T-helper 1 cell treated with Interleukin-12 subunit alpha and Interleukin-12 subunit beta and Interleukin-4 antibody, amounts not matched to agents 30 μg/mL and 1 μg/mL, for 36 hours (primary cell): ENCODE data around the gene LRRC4C.

Experiments
- H3K27ac Mint-ChIP-seq: one replicate; pipeline ENCODE4 v1.8.0; 2021; ENCODE audit warnings: mild to moderate bottlenecking, mixed read lengths
- H3K27me3 Mint-ChIP-seq: one replicate; pipeline ENCODE4 v1.8.0; 2021; ENCODE audit warnings: low read depth, mixed read lengths
- H3K36me3 Mint-ChIP-seq: one replicate; pipeline ENCODE4 v1.8.0; 2021; ENCODE audit warnings: low read depth, mixed read lengths
- H3K4me1 Mint-ChIP-seq: one replicate; pipeline ENCODE4 v1.8.0; 2021; ENCODE audit warnings: low read depth, mixed read lengths
- H3K4me3 Mint-ChIP-seq: one replicate; pipeline ENCODE4 v1.8.0; 2021; ENCODE audit warnings: mild to moderate bottlenecking, moderate library complexity, mixed read lengths
- H3K9me3 Mint-ChIP-seq: one replicate; pipeline ENCODE4 v1.8.0; 2021; ENCODE audit warnings: mixed read lengths

The LRRC4C gene

GRCh38 chr11:40787224-40787623, 672.2 kb downstream of the LRRC4C start:
- Mint-ChIP-seq H3K27ac (no peak overlapping the region), H3K36me3 (no peaks in the 10 kb centered on the region), H3K4me1 (no peaks in the 10 kb centered on the region), H3K9me3 (peaks cover 23% of the 10 kb centered on the region), H3K4me3 (no peak overlapping the region), H3K27me3 (no peaks in the 10 kb centered on the region)

- Mint-ChIP-seq H3K36me3 (no peaks in the 10 kb centered on the region), H3K27me3 (no peaks in the 10 kb centered on the region), H3K9me3 (peaks cover 15% of the 10 kb centered on the region), H3K4me3 (no peak overlapping the region), H3K27ac (no peak overlapping the region), H3K4me1 (no peaks in the 10 kb centered on the region)
These were observed 696.4 kb downstream of the LRRC4C start for GRCh38 chr11:40763046-40763445.

DNA sequence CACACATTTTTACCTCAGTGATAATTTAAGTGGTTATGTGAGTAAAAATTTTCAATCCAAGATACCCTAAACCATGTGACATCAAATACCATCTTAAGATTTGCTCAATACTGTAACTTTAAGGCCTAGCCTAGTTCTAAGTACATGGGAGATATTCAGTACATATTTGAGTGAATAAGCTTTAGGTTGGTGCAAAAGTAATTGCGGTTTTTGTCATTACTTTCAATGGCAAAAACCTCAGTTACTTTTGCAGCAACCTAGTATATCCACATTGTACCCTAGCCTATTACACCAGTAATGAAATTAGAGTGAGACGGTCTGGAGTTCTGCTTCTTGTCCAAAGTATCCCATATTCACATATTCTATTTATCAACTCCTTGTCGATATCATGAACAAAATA, 700.1 kb downstream of the LRRC4C start:
- no peaks in the 10 kb centered on the region for H3K36me3 Mint-ChIP-seq
- peaks cover 11% of the 10 kb centered on the region for H3K9me3 Mint-ChIP-seq
- no peaks in the 10 kb centered on the region for H3K27me3 Mint-ChIP-seq
- H3K27ac Mint-ChIP-seq: no peak overlapping the region
- no peak overlapping the region for H3K4me3 Mint-ChIP-seq
- H3K4me1 Mint-ChIP-seq: no peaks in the 10 kb centered on the region

DNA sequence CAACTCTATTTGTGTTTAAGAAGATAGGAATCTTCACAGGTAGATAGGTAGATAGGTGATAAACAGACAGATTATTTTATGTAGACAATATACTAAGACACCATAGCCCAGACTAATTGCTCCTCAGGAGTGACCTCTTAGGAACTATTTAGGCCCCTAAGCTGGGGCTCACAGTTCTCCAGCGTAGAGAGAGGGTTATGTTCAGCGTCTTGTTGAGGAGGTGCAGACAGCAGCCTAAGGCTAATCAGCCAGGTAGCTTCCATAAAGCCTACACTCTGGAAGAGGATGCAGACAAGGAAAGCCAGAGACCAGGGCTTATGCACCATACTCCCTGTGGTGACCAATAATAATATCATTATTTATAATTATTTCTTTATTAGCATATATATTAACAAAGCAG, 705.2 kb downstream of the LRRC4C start:
- no peaks in the 10 kb centered on the region for H3K27me3 Mint-ChIP-seq
- no peak overlapping the region for H3K27ac Mint-ChIP-seq
- H3K9me3 Mint-ChIP-seq: peaks cover 39% of the 10 kb centered on the region

DNA sequence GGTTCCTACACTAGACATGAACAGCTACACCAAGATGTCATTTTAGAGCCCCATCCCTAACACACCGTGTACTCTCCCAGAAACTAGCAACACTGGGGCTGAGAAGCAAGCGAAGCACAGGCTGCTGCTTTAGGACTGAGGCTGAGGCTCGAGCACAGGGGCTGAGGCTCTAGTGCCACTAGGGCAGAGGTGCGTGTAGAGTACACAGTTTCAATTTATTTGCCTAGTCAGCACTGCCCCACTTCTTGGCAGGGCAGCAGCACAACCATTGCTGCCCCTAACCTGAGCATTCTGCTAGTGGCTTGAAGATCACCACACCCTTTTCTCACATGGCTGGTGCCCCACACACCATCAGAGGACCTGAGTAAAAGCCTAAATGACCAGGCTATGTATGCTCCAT, 713.2 kb downstream of the LRRC4C start:
- Mint-ChIP-seq H3K27ac (no peak overlapping the region), H3K36me3 (no peaks in the 10 kb centered on the region), H3K9me3 (peaks cover 63% of the 10 kb centered on the region), H3K4me1 (no peaks in the 10 kb centered on the region), H3K27me3 (no peaks in the 10 kb centered on the region), H3K4me3 (no peak overlapping the region)

More for the DNA sequence above, 705.2 kb downstream of the LRRC4C start:
- H3K36me3 Mint-ChIP-seq: no peaks in the 10 kb centered on the region
- no peaks in the 10 kb centered on the region for H3K4me1 Mint-ChIP-seq
- no peak overlapping the region for H3K4me3 Mint-ChIP-seq

DNA sequence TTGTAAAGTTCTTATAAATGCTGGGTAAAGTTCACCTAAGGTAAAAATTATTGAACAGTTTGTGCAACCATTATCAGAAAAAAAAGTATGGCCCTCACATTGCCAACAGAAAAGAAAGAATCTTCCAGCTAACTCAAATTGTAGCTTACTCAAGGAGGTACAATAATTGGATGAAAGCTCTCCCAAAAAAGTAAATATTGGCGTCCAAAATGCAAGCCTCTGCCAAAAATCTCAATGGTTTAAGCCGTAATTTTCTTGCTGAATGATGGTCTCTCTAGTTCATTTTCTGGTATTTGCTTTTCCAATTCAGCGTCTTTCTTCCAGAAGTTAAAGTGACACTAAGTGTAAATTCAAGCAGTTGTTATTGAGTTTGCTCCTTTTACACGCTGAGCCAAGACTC, 727.3 kb downstream of the LRRC4C start:
- H3K27ac Mint-ChIP-seq: no peak overlapping the region
- no peak overlapping the region for H3K4me3 Mint-ChIP-seq
- no peaks in the 10 kb centered on the region for H3K4me1 Mint-ChIP-seq
- H3K36me3 Mint-ChIP-seq: no peaks in the 10 kb centered on the region
- no peaks in the 10 kb centered on the region for H3K27me3 Mint-ChIP-seq
- peaks cover 39% of the 10 kb centered on the region for H3K9me3 Mint-ChIP-seq

- H3K4me3 Mint-ChIP-seq: no peak overlapping the region
- H3K9me3 Mint-ChIP-seq: peaks cover 26% of the 10 kb centered on the region
- H3K4me1 Mint-ChIP-seq: no peaks in the 10 kb centered on the region
- H3K36me3 Mint-ChIP-seq: no peaks in the 10 kb centered on the region
- H3K27me3 Mint-ChIP-seq: no peaks in the 10 kb centered on the region
- H3K27ac Mint-ChIP-seq: no peak overlapping the region
These were observed 737.2 kb downstream of the LRRC4C start for GRCh38 chr11:40722179-40722795.

GRCh38 chr11:40716344-40717130, 742.9 kb downstream of the LRRC4C start:
- Mint-ChIP-seq H3K27ac (no peak overlapping the region), H3K9me3 (peaks cover 27% of the 10 kb centered on the region), H3K4me3 (no peak overlapping the region), H3K36me3 (no peaks in the 10 kb centered on the region), H3K4me1 (no peaks in the 10 kb centered on the region), H3K27me3 (no peaks in the 10 kb centered on the region)

DNA sequence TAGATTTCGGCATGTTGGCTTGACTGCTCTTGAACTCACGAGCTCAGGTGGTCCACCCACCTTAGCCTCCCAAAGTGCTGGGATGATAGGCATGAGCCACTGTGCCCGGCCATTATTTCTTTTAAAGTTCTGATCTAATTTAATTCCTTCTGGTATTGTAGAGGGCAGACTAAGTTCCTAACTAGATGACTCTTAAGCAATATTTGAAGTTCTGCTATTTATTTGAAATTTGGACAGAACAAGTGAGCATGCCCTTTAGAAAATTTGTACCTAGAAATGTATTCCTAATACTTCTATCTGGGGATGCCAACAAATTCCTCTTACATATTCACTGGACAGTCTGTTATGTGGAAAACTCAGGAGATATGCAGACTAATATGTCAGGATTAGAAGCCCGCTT, 746.4 kb downstream of the LRRC4C start:
- no peaks in the 10 kb centered on the region for H3K36me3 Mint-ChIP-seq
- no peak overlapping the region for H3K27ac Mint-ChIP-seq
- peaks cover 42% of the 10 kb centered on the region for H3K9me3 Mint-ChIP-seq
- H3K4me3 Mint-ChIP-seq: no peak overlapping the region
- H3K4me1 Mint-ChIP-seq: no peaks in the 10 kb centered on the region
- no peaks in the 10 kb centered on the region for H3K27me3 Mint-ChIP-seq

DNA sequence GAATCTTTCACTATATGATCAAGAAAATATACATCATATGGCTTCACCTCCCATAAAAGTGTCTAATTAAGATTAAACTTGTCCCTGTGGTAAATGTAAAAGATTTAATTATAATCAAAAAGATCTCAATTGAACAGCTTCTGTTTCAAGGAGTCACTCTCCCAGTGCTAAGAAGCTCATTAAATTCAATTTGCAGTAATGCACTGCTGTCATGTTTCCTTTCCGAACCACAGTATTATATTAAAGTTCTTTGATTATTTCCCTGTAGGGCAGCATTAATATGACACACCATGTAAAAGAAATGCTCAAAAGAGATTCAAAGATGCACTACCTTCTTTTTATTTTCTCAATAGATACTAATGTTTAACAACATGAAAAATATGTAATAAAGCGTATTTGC, 758.4 kb downstream of the LRRC4C start:
- Mint-ChIP-seq H3K4me1 (no peaks in the 10 kb centered on the region), H3K9me3 (peaks cover 11% of the 10 kb centered on the region), H3K27ac (no peak overlapping the region), H3K36me3 (no peaks in the 10 kb centered on the region), H3K27me3 (no peaks in the 10 kb centered on the region), H3K4me3 (no peak overlapping the region)

DNA sequence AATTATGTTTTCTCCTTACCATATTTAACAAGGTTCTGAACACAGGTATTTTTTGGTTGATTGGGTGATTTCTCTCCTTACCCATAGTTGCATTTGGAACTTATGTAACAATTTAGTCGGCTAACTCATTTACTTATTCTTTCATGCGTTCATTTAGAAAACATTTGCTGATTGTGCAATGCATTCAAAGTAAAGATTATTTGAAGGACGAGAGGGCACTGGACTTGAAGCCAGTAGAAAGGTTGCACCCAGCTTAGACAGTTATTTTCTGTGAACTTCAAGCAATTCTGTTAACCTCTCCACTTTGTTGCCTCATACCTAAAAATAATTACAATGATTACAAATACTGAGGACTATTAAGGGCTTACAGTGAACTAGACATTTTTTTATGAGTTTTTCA, 769.6 kb downstream of the LRRC4C start:
- Mint-ChIP-seq H3K27me3 (no peaks in the 10 kb centered on the region), H3K36me3 (no peaks in the 10 kb centered on the region), H3K9me3 (peaks cover 11% of the 10 kb centered on the region), H3K27ac (no peak overlapping the region), H3K4me1 (no peaks in the 10 kb centered on the region), H3K4me3 (no peak overlapping the region)

- Mint-ChIP-seq H3K27me3 (no peaks in the 10 kb centered on the region), H3K4me3 (no peak overlapping the region), H3K4me1 (no peaks in the 10 kb centered on the region), H3K36me3 (no peaks in the 10 kb centered on the region), H3K27ac (no peak overlapping the region), H3K9me3 (peaks cover 15% of the 10 kb centered on the region)
These were observed 771.1 kb downstream of the LRRC4C start for GRCh38 chr11:40688369-40688768.

DNA sequence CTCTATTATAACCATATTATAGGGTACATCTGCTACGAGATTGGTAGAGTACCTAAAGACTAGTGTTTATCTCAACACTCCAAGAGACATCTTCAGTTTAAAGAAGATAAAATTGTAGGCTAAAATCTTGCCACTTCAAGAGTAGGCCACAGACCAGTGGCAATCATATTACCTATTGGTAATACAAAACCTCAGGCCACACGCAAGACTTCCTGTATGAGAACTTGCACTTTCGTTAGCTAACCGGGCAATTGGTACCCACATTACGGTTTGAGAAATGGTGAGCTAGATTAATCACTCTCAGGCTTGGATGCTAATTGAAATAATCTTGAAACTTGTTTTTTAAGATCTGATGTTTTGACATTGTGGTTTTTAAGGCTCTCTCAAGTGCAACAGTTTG, 772.7 kb downstream of the LRRC4C start:
- no peaks in the 10 kb centered on the region for H3K4me1 Mint-ChIP-seq
- H3K4me3 Mint-ChIP-seq: no peak overlapping the region
- H3K36me3 Mint-ChIP-seq: no peaks in the 10 kb centered on the region
- H3K9me3 Mint-ChIP-seq: peaks cover 15% of the 10 kb centered on the region
- H3K27ac Mint-ChIP-seq: no peak overlapping the region
- no peaks in the 10 kb centered on the region for H3K27me3 Mint-ChIP-seq

- no peak overlapping the region for H3K27ac Mint-ChIP-seq
- H3K9me3 Mint-ChIP-seq: peaks cover 30% of the 10 kb centered on the region
- no peaks in the 10 kb centered on the region for H3K27me3 Mint-ChIP-seq
- no peaks in the 10 kb centered on the region for H3K4me1 Mint-ChIP-seq
- H3K36me3 Mint-ChIP-seq: no peaks in the 10 kb centered on the region
- no peak overlapping the region for H3K4me3 Mint-ChIP-seq
These were observed 776.4 kb downstream of the LRRC4C start for GRCh38 chr11:40683010-40683409.

DNA sequence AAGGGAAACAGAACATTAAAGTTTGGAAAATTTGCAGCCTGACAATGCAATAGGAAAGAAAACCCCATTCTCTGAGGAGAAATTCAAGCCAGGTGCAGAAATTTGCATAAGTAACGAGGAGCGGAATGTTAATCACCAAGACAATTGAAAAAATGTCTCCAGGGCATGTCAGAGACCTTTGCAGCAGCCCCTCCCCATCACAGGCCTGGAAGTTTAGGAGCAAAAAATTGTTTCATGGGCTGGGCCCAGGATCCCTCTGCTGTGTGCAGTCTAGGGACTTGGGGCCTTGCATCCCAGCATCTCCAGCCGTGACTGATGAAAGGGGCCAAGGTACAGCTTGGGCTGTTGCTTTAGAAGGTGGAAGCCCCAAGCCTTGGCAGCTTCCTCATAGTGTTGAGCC, 780.2 kb downstream of the LRRC4C start:
- Mint-ChIP-seq H3K4me1 (no peaks in the 10 kb centered on the region), H3K27me3 (no peaks in the 10 kb centered on the region), H3K36me3 (no peaks in the 10 kb centered on the region), H3K4me3 (no peak overlapping the region), H3K27ac (no peak overlapping the region), H3K9me3 (peaks cover 40% of the 10 kb centered on the region)
